ENCODE results near the gene BROX.

BROX gene

DNA sequence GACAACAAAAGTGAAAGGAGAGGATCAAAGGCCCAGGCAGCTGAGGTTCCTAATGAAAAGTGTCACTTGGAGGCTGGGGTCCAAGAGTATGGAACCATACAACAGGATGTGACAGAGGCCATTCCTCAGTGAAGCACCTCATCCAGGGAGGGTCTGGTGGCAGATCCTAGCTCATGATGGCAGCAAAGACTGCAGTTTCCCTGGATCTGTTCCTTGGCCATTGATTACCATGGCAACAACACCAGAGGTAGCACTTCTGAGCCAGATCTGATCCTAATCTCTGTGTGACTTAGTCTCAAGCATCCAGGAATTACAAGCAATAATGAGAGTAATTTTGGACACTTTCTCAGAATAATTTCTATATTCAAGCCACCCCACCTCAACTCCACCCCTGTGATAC lies 37.6 kb downstream of the BROX start:
- H3K27ac ChIP-seq = no peak overlapping the region
- DNase-seq (ENCODE audit: low spot score) = no peak
- no peak overlapping the region for H3K4me3 ChIP-seq
- TF ChIP-seq, protein P1, sequence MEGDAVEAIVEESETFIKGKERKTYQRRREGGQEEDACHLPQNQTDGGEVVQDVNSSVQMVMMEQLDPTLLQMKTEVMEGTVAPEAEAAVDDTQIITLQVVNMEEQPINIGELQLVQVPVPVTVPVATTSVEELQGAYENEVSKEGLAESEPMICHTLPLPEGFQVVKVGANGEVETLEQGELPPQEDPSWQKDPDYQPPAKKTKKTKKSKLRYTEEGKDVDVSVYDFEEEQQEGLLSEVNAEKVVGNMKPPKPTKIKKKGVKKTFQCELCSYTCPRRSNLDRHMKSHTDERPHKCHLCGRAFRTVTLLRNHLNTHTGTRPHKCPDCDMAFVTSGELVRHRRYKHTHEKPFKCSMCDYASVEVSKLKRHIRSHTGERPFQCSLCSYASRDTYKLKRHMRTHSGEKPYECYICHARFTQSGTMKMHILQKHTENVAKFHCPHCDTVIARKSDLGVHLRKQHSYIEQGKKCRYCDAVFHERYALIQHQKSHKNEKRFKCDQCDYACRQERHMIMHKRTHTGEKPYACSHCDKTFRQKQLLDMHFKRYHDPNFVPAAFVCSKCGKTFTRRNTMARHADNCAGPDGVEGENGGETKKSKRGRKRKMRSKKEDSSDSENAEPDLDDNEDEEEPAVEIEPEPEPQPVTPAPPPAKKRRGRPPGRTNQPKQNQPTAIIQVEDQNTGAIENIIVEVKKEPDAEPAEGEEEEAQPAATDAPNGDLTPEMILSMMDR (IDR thresholded peaks at IDR 0.05) = no peak

DNA sequence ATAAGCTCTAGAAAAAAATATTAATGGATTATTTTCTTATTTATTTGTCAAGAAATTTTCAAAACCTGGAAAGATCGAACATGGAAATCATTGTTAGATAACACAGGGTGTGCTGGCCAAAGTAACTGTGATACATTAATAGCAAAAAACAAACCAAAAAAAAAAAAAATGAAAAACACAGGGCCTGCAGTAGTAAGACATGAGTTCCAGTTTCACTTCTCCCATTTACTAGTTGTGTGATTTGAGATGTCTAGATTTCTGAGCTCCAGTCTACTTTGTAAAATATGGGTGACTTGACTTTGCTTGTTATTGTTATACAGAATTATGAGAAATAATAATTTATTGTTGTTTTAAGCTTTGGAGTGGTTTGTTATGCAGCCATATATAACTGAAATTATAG lies 38.3 kb downstream of the BROX start:
- no peak for DNase-seq (ENCODE audit: low spot score)
- no peak overlapping the region for H3K27ac ChIP-seq
- no peak overlapping the region for H3K4me3 ChIP-seq
- TF ChIP-seq, protein P1 (IDR thresholded peaks at IDR 0.05) = no peak

DNA sequence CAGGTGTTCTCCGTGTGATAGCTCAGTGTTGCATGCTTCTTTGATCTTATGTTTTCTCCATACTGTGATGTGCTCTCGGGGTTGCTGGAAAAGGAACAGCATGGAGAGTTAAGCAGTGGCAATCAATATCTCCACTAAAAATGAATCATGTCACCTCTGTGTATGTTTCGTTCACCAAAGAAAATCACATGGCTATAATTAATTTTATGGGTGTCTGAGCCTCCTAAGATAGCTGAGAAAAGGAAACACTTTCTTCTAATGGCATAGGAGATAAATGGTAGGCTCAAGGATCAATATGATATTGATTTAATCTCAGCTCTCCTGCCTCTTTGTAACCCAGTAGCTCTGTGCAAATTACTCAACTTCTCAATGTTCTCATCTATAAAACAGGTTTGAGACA lies 38.9 kb downstream of the BROX start:
- Histone ChIP-seq H3K27ac (no peak overlapping the region), H3K4me3 (no peak overlapping the region)
- no peak for DNase-seq (ENCODE audit: low spot score)
- TF ChIP-seq, protein P1 (IDR thresholded peaks at IDR 0.05) = no peak

DNA sequence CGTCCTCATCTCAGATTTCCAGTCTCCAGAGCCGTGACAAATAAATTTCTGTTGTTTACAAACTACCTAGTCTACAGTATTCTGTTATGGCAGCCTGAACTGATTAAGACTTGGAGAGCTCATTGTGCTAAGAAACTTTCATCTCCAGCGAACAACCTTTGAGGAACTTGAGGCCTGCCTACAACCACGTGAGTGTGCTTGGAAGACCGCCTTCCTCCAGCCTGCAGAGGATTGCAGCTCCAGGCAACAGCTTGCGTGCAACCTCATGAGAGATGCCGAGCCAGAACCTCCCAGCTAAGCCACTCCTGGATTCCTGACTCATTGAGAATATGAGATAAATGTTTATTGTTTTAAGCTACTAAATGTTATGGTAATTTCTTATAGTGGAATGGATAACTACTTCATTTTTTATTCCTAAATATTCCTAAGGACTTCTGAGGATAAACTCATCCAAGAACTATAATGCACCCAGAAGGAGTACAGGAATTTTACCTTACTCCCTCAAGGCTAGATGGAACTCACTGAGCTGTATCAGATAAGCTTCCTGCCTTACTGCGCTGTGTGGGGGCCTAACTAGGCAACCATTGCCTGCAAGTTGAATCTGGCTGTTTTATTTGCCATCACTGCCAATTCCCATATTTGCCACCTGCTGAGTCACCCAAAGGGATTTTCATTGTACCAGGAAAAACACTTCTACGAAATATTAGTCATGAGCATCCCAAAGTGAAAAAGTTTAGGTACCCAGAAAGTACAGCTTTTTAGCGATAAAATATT lies 42.2 kb downstream of the BROX start:
- no peak for DNase-seq (ENCODE audit: low spot score)
- no peak overlapping the region for H3K27ac ChIP-seq
- H3K4me3 ChIP-seq = no peak overlapping the region
- TF ChIP-seq, protein P1 (IDR thresholded peaks at IDR 0.05) = no peak

DNA sequence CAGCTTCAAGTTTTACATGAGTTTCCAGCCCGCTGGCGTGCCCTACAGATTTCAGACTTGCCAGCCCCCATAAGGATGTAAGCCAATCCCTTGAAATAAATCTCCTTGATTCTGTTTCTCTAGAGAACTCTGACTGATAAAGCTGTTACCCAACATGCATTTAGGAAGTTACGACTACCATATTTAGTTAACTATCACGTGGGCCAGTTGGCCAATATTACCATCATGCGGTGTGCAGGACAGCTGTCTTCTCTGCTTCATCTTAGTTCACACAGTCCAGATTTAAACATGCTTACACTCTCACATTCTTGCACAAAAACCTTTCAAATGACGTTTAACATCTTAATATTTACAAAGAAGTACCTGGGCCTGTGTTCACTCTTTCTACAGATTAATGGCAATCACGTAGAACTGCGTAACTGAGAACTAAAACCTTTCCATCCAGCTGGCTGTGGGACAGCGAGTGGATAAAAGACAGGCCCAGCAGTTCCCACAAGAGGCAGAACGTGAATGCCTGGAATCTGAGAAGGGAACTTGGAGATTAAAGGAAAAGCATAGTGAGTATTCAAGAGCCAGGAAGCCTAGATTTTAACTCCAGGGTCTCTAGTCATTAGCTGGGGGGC lies 45.4 kb downstream of the BROX start:
- H3K4me3 ChIP-seq = no peak overlapping the region
- TF ChIP-seq, protein P1 (IDR thresholded peaks at IDR 0.05) = no peak
- no peak overlapping the region for H3K27ac ChIP-seq
- DNase-seq (ENCODE audit: low spot score) = no peak

DNA sequence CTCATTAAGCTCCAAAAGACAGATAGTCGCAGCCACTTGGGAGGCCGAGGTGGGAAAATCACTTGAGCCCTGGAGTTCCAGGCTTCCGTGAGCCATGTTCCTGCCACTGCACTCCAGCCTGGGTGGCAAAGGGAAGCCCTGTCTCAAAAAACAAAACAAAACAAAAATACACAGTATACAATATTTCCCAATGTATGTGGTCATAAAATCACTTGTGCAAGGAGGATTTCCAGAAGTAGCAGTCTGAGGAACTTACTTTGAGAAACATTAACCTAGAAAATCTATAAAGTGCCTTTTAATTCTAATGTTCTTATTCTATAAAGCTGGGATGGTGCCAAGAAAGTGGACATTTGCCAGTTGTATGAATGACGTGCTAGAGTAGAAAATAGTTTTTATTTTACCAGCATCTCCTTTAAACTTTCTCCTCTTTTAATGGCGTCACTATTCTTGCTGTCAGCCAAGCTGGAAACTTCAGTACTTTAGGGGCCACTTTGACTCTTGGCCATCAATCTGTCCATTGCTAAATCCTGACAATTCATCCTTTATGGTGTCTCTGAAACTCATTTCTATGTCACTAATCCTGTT lies 47.2 kb downstream of the BROX start:
- Histone ChIP-seq H3K4me3 (no peak overlapping the region), H3K27ac (no peak overlapping the region)
- no peak for DNase-seq (ENCODE audit: low spot score)
- TF ChIP-seq, protein P1 (IDR thresholded peaks at IDR 0.05) = no peak
